Activated CD8-positive, alpha-beta T cell treated with anti-CD3 and anti-CD28 coated beads for 36 hours (primary cell): Measurements from ENCODE around the gene FAF1. TPM values are rescaled to one million over a fixed set of nuclear protein-coding genes. Genes with fewer than 3 reads are reported as not detected.

Source experiments
- ATAC-seq: fragments of 200-7000 bp; cut with Tn5 transposase; one replicate; pipeline ENCODE4 v1.10.0; 2021; ENCODE audit warnings: mild to moderate bottlenecking, moderate library complexity
- CTCF ChIA-PET: fragments of 350-600 bp; sonication (Branson Sonifier 250); formaldehyde crosslinking; loops from one replicate; lab custom pipeline; 2021; ENCODE audit warnings: antibody characterized with exemption; lab: Charles Lee
- POLR2A ChIA-PET: fragments of 350-600 bp; sonication (Branson Sonifier 250); formaldehyde crosslinking; loops from one replicate; lab custom pipeline; 2021; ENCODE audit warnings: antibody characterized with exemption; lab: Charles Lee
- DNase-seq: peaks from one replicate; pipeline ENCODE4 v3.0.0-alpha.2; 2020
- H3K27ac Mint-ChIP-seq: one replicate; pipeline ENCODE4 v1.8.0; 2021; ENCODE audit warnings: mild to moderate bottlenecking, mixed read lengths
- H3K27me3 Mint-ChIP-seq: one replicate; pipeline ENCODE4 v1.8.0; 2021; ENCODE audit warnings: mixed read lengths
- H3K36me3 Mint-ChIP-seq: one replicate; pipeline ENCODE4 v1.8.0; 2021; ENCODE audit warnings: low read depth, mixed read lengths
- H3K4me1 Mint-ChIP-seq: one replicate; pipeline ENCODE4 v1.8.0; 2021; ENCODE audit warnings: low read depth, mixed read lengths
- H3K4me3 Mint-ChIP-seq: one replicate; pipeline ENCODE4 v1.8.0; 2021; ENCODE audit warnings: mild to moderate bottlenecking, moderate library complexity, mixed read lengths
- H3K9me3 Mint-ChIP-seq: one replicate; pipeline ENCODE4 v1.8.0; 2021; ENCODE audit warnings: mixed read lengths
- intact Hi-C: fragments of 100-400 bp; cut with micrococcal nuclease; formaldehyde crosslinking; loops from one replicate; pipeline ENCODE4 v1.10.0; 2022
- total RNA-seq, 2 experiments: library from RNA; stranded (reverse); gene quantifications; one replicate each; pipeline ENCODE4 v1.2.3, GENCODE V29; 2021
- TF ChIP-seq, protein P1 (sequence below): fragments of 200-600 bp; IDR thresholded peaks from one replicate; pipeline ENCODE4 v1.8.0; 2022; ENCODE audit warnings: antibody characterized with exemption, mild to moderate bottlenecking

FAF1 gene
- total RNA-seq, 2 experiments from 2014 or later, result 82.2 to 87.0 TPM

GRCh38 chr1:50667710-50668356, 292.2 kb downstream of the FAF1 start:
- H3K9me3 Mint-ChIP-seq, result no peaks in the 10 kb centered on the region
- ATAC-seq (no peak), DNase-seq (no peak)
- intact Hi-C loops, result no loop called here
- POLR2A ChIA-PET, result interaction anchor here (0.9 kb wide), 1 partner anchor 13 kb away, joined by 3 read pairs; no protein-coding TSS in a partner anchor
- TF ChIP-seq, protein P1, sequence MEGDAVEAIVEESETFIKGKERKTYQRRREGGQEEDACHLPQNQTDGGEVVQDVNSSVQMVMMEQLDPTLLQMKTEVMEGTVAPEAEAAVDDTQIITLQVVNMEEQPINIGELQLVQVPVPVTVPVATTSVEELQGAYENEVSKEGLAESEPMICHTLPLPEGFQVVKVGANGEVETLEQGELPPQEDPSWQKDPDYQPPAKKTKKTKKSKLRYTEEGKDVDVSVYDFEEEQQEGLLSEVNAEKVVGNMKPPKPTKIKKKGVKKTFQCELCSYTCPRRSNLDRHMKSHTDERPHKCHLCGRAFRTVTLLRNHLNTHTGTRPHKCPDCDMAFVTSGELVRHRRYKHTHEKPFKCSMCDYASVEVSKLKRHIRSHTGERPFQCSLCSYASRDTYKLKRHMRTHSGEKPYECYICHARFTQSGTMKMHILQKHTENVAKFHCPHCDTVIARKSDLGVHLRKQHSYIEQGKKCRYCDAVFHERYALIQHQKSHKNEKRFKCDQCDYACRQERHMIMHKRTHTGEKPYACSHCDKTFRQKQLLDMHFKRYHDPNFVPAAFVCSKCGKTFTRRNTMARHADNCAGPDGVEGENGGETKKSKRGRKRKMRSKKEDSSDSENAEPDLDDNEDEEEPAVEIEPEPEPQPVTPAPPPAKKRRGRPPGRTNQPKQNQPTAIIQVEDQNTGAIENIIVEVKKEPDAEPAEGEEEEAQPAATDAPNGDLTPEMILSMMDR, result no peak
- no peaks in the 10 kb centered on the region for H3K4me1 Mint-ChIP-seq
- no peak overlapping the region for H3K4me3 Mint-ChIP-seq
- H3K27ac Mint-ChIP-seq, result no peak overlapping the region
- H3K36me3 Mint-ChIP-seq, result peaks cover 2% of the 10 kb centered on the region
- no peaks in the 10 kb centered on the region for H3K27me3 Mint-ChIP-seq
- CTCF ChIA-PET, result interaction anchor here (1.6 kb wide), 1 partner anchor 10 kb away, joined by 4 read pairs; no protein-coding TSS in a partner anchor

DNA sequence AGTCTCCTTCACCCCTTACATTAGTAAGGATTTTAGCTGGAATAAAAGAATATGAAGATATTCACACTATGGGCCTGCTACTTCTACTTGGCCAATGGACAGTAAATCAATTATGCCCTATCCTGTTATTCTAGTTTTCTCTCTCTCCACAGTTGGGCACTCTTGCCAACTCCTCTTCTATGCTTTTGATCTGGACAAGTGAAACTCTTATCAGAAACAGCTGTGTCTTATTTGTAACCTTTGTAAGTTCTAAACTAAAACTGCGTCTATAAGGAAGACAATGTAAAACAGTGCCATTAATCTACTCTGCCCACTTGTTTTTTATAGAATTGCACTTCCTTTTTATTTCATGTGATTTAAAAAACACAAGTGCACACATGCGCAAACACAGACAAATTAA, 292.8 kb downstream of the FAF1 start:
- intact Hi-C loops, result no loop called here
- Mint-ChIP-seq H3K27ac (no peak overlapping the region), H3K36me3 (peaks cover 2% of the 10 kb centered on the region), H3K9me3 (no peaks in the 10 kb centered on the region), H3K4me3 (no peak overlapping the region), H3K4me1 (no peaks in the 10 kb centered on the region), H3K27me3 (no peaks in the 10 kb centered on the region)
- POLR2A ChIA-PET, result no interaction called here
- no peak for ATAC-seq
- no peak for DNase-seq
- TF ChIP-seq, protein P1, result no peak
- CTCF ChIA-PET, result interaction anchor here (1.6 kb wide), 1 partner anchor 10 kb away, joined by 4 read pairs; no protein-coding TSS in a partner anchor

DNA sequence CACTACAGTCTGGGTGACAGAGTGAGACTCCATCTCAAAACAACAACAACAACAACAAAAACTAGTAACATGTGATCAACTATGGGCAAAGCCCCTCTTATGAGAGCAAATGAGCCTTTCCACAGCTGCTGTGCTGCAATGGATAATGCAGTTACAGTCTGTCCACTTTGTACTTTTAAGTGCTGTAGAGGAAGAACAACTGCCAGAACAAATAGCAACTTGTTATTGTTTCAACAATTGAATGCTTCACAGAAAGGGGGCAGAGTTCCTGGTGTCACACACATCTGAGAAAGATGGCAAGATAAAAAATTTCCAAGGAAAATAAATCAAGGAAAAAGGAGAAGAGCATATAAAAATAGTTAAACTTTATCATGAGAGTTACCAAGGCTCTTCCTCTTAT, 293.2 kb downstream of the FAF1 start:
- ATAC-seq, result no peak
- intact Hi-C loops, result no loop called here
- TF ChIP-seq, protein P1, result no peak
- ChIA-PET POLR2A (no interaction called here), CTCF (no interaction called here)
- H3K4me1 Mint-ChIP-seq, result no peaks in the 10 kb centered on the region
- H3K27me3 Mint-ChIP-seq, result no peaks in the 10 kb centered on the region
- H3K27ac Mint-ChIP-seq, result no peak overlapping the region
- H3K4me3 Mint-ChIP-seq, result no peak overlapping the region
- DNase-seq, result no peak
- H3K36me3 Mint-ChIP-seq, result peaks cover 2% of the 10 kb centered on the region
- no peaks in the 10 kb centered on the region for H3K9me3 Mint-ChIP-seq

- no peak for DNase-seq
- CTCF ChIA-PET, result no interaction called here
- Mint-ChIP-seq H3K36me3 (no peaks in the 10 kb centered on the region), H3K9me3 (no peaks in the 10 kb centered on the region), H3K27me3 (no peaks in the 10 kb centered on the region), H3K27ac (no peak overlapping the region), H3K4me1 (no peaks in the 10 kb centered on the region), H3K4me3 (no peak overlapping the region)
- POLR2A ChIA-PET, result no interaction called here
- TF ChIP-seq, protein P1, result no peak
- ATAC-seq, result no peak
- intact Hi-C loops, result no loop called here
Measured at GRCh38 chr1:50665413-50665812, 294.7 kb downstream of the FAF1 start.

DNA sequence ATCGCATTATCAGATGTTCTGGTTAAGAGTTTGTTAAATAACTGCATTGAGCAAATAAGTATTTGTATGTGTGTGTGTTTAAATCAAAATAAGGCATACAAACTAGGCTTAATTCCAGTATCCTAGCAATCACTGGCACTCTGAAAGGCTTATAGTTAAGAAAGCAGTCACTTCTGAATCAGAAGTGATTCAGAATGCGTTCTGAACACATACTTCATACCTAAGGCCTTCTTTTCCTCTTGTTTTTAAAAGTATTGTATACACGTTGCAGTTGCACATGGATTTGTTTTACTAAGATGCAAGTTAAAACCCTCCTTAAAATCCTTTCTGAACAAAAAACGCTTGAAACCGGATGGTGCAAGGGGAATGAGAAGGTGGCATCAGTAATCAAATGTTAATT, 298.4 kb downstream of the FAF1 start:
- ChIA-PET POLR2A (no interaction called here), CTCF (no interaction called here)
- Mint-ChIP-seq H3K9me3 (no peaks in the 10 kb centered on the region), H3K27me3 (no peaks in the 10 kb centered on the region), H3K4me3 (no peak overlapping the region), H3K27ac (no peak overlapping the region), H3K36me3 (peaks cover 2% of the 10 kb centered on the region), H3K4me1 (peaks cover 4% of the 10 kb centered on the region)
- intact Hi-C loops, result no loop called here
- TF ChIP-seq, protein P1, result no peak
- ATAC-seq (no peak), DNase-seq (no peak)
